Spleen (tissue), 7 donors: ENCODE measurements around the gene GBX1.

Experiments
- POLR2A ChIP-seq, 3 donors: fragments of 450-650 bp; IDR thresholded peaks; one replicate each; pipeline ENCODE4 v1.5.1; 2017; ENCODE audit warnings: antibody characterized with exemption in 3 of 3, mild to moderate bottlenecking in 1 of 3
- TF ChIP-seq, protein P1 (sequence below), 11 experiments: fragments of 200-600 bp in 7 of 11; fragments of 450-650 bp in 4 of 11; sonication (generic) in 4 of 11; IDR thresholded peaks in 8 of 11; conservative IDR thresholded peaks in 3 of 11; 1 replicate in 7 of 11; 2 replicates in 4 of 11; pipeline versions ENCODE4 v1.4.0 to v1.8.0; 2016 to 2021; ENCODE audit warnings: antibody characterized with exemption in 11 of 11, inconsistent platforms in 4 of 11, mild to moderate bottlenecking in 1 of 11
- donor health status: DM: no; HTN: no; CAD: no; lungs with moderate emphysema.
- donor health status: DM: no; HTN: no; CAD: no.
- donor health status: DM: no; HTN: no; CAD: no.

DNA sequence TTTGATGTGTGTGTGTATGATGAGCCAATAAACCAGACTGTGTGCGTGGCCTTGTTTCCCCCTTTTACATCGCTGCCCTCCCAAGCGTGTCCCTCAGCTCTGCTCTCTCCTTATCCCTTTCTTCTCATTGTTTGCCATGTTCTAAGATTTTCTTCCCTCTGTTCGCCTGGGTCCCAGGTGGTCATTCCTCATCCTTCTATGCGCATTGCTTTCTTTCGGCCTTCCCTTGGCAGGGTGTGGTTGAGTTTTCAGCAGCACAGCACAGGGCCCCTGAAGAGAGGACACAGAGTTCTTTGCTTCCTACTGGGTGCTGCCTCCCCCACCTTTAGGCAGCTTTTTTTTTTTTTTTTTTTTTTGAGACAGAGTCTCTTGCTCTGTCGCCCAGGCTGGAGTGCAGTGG is 23.1 kb downstream of the GBX1 start:
- TF ChIP-seq, protein P1, sequence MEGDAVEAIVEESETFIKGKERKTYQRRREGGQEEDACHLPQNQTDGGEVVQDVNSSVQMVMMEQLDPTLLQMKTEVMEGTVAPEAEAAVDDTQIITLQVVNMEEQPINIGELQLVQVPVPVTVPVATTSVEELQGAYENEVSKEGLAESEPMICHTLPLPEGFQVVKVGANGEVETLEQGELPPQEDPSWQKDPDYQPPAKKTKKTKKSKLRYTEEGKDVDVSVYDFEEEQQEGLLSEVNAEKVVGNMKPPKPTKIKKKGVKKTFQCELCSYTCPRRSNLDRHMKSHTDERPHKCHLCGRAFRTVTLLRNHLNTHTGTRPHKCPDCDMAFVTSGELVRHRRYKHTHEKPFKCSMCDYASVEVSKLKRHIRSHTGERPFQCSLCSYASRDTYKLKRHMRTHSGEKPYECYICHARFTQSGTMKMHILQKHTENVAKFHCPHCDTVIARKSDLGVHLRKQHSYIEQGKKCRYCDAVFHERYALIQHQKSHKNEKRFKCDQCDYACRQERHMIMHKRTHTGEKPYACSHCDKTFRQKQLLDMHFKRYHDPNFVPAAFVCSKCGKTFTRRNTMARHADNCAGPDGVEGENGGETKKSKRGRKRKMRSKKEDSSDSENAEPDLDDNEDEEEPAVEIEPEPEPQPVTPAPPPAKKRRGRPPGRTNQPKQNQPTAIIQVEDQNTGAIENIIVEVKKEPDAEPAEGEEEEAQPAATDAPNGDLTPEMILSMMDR (IDR thresholded peaks at IDR 0.05 in 8 of 11, conservative IDR thresholded peaks at IDR 0.05 in 3 of 11) = no peak
- TF ChIP-seq POLR2A (IDR thresholded peaks at IDR 0.05) = no peak
